Stomach smooth muscle (tissue), 2 donors: ENCODE results near the gene TST.

ENCODE experiments used
- H3K27ac ChIP-seq: one replicate; pipeline ENCODE4 v1.7.0; 2013; ENCODE audit warnings: mild to moderate bottlenecking, low read length, inconsistent platforms
- H3K27me3 ChIP-seq, 2 donors: one replicate each; pipeline ENCODE4 v1.7.0; 2013; ENCODE audit warnings: low read length in 2 of 2; ENCODE audit not compliant: insufficient read depth in 2 of 2, control insufficient read depth in 1 of 2
- H3K36me3 ChIP-seq, 2 donors: one replicate each; pipeline ENCODE4 v1.7.0; 2013; ENCODE audit warnings: low read length in 2 of 2; ENCODE audit not compliant: control insufficient read depth in 2 of 2, insufficient read depth in 2 of 2
- H3K4me1 ChIP-seq: one replicate; pipeline ENCODE4 v1.7.0; 2013; ENCODE audit warnings: low read length; ENCODE audit not compliant: control insufficient read depth, insufficient read depth
- H3K4me3 ChIP-seq, 2 donors: one replicate each; pipeline ENCODE4 v1.7.0; 2013; ENCODE audit warnings: low read length in 2 of 2
- H3K9ac ChIP-seq, 2 donors: one replicate each; pipeline ENCODE4 v1.7.0; 2013; ENCODE audit warnings: low read length in 2 of 2, mild to moderate bottlenecking in 1 of 2
- H3K9me3 ChIP-seq, 2 donors: one replicate each; pipeline ENCODE4 v1.7.0; 2013; ENCODE audit warnings: low read length in 2 of 2; ENCODE audit not compliant: control insufficient read depth in 2 of 2
- donor health status: healthy.
- donor health status: Pancreatic carcinoma.

TST gene

DNA sequence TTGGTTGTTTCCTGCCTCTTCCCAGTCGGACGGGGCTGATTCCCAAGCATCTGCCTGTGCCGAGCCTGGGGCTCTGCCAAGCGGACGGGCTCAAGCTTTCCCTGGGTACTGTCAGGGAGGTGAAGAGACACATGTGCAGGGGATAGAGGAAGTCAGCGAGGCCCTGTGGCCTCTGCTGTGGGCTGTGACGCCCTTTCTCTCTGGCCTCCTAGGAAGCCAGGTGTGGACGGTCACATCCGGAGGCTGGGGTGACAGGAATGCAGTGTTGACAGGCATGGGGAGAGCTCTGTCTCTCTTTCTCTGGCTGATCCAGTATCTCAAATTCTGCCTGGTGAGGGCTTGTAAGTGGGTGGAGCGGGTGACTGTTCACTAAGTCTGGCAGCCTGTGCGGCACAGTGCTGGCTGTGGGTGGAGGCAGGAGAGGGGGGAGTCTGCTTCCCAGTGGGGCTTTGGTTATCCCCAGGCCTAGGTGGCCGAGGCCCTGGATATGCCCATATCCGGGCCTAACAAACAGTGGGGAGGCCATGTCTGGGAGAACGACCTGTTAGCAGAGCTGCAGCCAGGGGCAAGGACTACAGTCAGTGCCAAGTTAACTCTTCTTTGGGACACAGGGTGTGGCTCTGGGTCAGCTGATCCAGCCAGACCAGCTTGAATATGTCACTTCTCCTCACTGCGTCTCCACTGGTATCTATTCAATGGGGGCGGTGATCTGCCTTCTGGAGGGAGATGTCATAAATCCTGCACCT, 34.2 kb upstream of the TST start:
- Histone ChIP-seq H3K9me3 (no peaks in the 10 kb centered on the region), H3K27ac (no peak overlapping the region), H3K27me3 (no peaks in the 10 kb centered on the region), H3K4me1 (peaks cover 9% of the 10 kb centered on the region), H3K9ac (no peak overlapping the region), H3K4me3 (no peak overlapping the region), H3K36me3 (peaks cover 20 to 24% of the 10 kb centered on the region in 2 donors)

DNA sequence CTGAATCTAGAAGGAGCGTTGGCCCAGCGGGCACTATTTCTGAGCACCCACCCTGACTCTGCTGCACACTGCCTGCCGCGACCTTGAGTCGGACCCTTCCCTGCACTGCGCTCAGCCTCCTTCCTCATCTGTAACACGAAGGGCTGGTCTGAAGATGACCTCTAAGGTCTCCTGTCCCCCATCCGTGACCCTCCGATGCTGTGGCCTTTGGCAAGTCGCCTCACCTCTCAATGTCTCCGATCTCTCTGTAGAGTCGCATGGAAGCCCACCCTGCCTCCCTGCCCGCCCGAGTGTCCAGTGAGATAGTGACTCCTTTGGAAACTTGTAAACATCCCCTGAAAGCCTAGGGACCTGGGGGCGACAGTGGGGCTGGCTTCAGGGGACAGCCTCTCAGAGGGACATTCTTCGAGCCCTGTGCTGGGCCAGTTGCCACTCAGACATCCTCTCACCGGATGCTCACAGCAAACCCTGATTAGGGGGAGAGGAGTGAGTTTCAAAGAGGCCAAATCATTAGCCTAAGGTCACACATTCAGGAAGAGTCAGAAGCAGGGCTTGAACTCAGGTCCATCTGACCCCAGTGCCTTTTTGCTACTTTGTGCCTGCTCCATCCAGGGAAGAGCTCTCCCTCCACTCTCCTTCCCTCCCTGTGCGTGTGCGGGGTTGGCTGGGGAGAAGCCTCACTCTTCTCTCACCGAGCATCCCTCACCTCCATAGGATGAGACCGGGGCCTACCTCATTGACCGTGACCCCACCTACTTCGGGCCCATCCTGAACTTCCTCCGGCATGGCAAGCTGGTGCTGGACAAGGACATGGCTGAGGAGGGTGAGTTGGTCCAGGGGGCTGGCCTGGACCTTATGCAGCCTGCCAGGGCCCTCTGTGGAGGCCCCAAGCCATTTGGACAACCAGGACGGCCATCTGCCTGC, 33.4 kb upstream of the TST start:
- H3K4me3 ChIP-seq: peak overlapping the region; percentile 65 to 79
- H3K9ac ChIP-seq: peak overlapping the region; percentile 58 to 64
- peaks cover 9% of the 10 kb centered on the region for H3K4me1 ChIP-seq
- peaks cover 19 to 21% of the 10 kb centered on the region in 2 donors for H3K36me3 ChIP-seq
- H3K27me3 ChIP-seq: no peaks in the 10 kb centered on the region
- H3K27ac ChIP-seq: no peak overlapping the region
- H3K9me3 ChIP-seq: no peaks in the 10 kb centered on the region

DNA sequence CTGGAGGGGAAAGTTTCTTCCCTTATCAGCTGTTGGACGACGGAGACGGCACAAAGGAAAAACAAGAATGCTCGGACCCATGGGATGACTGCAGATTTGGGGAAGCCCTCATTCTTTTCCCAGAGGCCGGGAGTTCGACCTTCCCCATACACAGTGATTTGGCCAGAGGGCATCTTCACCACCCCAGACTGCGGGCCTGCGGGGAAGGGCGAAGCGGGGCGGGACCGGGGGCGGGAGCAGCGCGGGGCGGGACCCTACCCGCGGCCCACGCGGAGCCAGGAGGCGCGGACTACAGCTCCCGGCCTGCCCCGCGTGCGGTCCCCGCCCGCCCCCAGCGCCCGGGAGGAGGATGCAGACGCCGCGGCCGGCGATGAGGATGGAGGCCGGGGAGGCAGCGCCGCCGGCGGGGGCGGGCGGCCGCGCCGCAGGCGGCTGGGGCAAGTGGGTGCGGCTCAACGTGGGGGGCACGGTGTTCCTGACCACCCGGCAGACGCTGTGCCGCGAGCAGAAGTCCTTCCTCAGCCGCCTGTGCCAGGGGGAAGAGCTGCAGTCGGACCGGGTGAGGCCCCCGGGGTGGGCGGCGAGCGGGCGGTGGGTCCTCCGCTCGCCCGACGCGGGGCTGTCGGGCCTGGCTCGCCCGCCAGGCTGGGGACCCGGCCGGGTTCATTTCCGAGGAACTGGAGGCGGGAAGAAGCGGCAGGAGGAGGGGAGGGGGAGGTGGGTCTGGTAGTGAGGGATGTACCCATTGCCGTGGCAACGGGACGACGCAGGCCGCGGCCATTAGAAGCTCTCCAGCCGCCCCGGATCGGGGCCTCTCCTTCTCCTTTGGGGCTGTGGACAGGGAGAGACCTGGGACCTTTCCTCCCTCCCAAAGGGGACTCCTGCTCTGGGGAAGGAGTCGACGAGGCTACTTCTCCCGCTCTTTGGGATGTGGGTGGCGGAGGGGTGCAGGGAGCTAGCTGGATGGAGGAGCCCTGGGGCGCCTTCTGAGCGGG, 32.4 kb upstream of the TST start, which contains the start of gene KCTD17:
TSS of gene KCTD17 (plus strand) at position 352 of the 995 bp plus-strand sequence. CDS start at position 371, 19 bp downstream.
- no peak within 1 kb of the TSS for H3K27ac ChIP-seq
- peaks cover 9% of the 10 kb centered on the region for H3K4me1 ChIP-seq
- H3K36me3 ChIP-seq: peaks cover 11 to 15% of the 10 kb centered on the region in 2 donors
- peak within 1 kb of the TSS; percentile 65 to 79 for H3K4me3 ChIP-seq
- H3K9ac ChIP-seq: peak within 1 kb of the TSS; percentile 58 to 64
- H3K27me3 ChIP-seq: no peaks in the 10 kb centered on the region
- no peaks in the 10 kb centered on the region for H3K9me3 ChIP-seq

DNA sequence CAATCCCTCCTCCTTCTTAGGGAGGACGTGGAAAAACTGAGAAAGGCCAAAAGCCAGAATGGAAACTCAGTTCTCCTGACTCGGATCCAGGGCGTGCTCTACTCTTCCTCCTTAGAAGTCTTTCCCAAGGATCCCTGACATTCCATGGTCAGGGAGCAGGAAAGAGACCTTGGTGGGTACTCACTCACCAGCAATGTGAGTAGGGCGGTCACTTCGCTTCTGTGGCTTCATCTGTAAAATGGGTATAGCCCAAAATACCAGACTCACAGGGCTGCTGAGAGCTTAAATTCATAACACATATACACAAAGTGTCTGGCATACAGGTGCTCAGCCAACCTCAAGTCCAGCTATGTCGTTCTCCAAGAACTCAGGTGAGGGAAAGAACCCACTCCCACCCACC, 31.7 kb upstream of the TST start:
- Histone ChIP-seq H3K36me3 (peaks cover 7% of the 10 kb centered on the region in 2 donors), H3K4me3 (no peak overlapping the region), H3K27ac (no peak overlapping the region), H3K9me3 (no peaks in the 10 kb centered on the region), H3K9ac (no peak overlapping the region), H3K4me1 (peaks cover 9% of the 10 kb centered on the region), H3K27me3 (no peaks in the 10 kb centered on the region)

DNA sequence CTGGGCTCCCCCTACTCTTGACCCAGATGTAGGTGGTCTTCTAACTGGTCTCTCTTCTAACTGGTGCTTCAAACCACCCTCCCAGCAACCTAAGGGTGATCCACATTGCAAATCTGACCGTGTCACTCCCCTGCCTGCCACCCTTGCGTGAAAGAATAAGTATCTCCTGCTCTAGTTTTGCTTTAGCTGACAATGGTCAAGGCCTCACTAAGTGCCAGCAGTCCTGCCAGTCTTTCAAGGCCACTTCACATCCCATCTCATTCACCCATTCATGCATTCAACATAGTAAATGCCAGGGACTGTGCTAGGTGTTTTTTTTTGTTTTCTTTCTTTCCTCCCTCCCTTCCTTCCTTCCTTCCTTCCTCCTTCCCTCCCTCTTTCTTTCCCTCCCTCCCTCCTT, 30.0 kb upstream of the TST start:
- Histone ChIP-seq H3K4me3 (no peak overlapping the region), H3K4me1 (peaks cover 9% of the 10 kb centered on the region), H3K27me3 (no peaks in the 10 kb centered on the region)

DNA sequence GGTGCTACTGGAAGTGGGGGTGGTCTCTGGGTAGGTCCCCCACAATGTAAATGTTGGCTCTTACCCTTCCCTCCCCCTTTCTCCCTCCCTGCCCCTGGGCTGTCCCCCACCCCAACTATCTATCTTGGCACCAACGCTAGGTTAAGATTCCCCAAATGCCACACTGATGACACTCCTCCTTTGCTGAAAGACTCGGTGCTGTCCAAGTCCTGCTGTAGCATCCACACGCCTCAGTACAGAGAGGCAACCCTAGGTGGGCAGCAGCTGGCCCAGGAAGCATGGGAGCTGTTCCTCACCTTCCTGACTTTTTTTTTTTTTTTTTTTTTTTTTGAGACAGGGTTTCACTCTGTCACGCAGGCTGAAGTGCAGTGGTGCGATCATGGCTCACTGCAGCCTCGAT, 28.9 kb upstream of the TST start:
- Histone ChIP-seq H3K9ac (no peak overlapping the region), H3K27me3 (peaks cover 0 to 2% of the 10 kb centered on the region in 2 donors), H3K4me1 (peaks cover 7% of the 10 kb centered on the region), H3K9me3 (no peaks in the 10 kb centered on the region), H3K36me3 (no peaks in the 10 kb centered on the region), H3K27ac (no peak overlapping the region), H3K4me3 (no peak overlapping the region)

More for the DNA sequence above, 30.0 kb upstream of the TST start:
- H3K36me3 ChIP-seq: peaks cover 0 to 2% of the 10 kb centered on the region in 2 donors
- no peak overlapping the region for H3K27ac ChIP-seq
- H3K9ac ChIP-seq: no peak overlapping the region
- no peaks in the 10 kb centered on the region for H3K9me3 ChIP-seq

DNA sequence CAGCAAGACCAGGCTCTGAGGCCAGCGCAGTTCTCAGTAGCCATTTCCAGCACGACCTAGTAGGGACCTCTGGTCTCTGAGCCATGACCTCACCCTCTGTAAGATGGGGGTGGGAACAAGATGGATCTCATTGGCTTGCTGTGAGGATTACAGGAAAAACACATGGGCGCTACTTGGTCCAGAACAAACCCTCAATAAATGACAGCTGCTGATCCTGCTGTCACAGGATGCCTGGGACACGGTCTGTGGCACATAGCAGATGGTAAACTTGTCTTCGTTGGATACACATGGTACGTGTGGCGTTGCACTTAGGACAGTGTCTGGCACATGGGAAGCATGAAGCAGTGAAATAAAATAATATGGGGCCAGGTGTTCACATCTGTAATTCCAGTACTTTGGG, 27.8 kb upstream of the TST start:
- H3K27me3 ChIP-seq: peaks cover 0 to 2% of the 10 kb centered on the region in 2 donors
- H3K4me1 ChIP-seq: peaks cover 2% of the 10 kb centered on the region
- no peak overlapping the region for H3K4me3 ChIP-seq
- no peak overlapping the region for H3K27ac ChIP-seq
- H3K36me3 ChIP-seq: no peaks in the 10 kb centered on the region
- H3K9ac ChIP-seq: no peak overlapping the region
- H3K9me3 ChIP-seq: no peaks in the 10 kb centered on the region

DNA sequence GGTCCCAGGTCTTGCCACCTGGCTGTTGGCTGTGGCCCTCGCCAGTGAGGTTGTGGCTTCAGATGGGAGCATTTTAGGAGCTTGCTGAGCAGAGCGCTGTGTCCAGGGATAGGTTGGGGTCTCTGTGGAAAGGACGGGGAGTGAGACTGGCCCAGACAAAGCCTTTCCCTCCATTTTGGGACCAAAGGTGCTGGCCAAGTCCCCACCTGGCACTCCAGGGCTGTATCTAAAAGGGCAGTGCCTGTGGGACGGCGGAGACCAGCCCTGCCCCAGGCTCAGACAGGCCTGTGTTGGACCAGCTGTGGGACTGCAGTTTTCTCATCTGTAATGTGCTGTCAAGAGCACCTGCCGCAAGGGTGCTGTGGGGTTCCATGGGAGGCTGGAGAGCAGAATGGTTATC, 27.3 kb upstream of the TST start:
- Histone ChIP-seq H3K27ac (no peak overlapping the region), H3K27me3 (peaks cover 0 to 2% of the 10 kb centered on the region in 2 donors), H3K4me1 (no peaks in the 10 kb centered on the region), H3K36me3 (no peaks in the 10 kb centered on the region), H3K4me3 (no peak overlapping the region), H3K9ac (no peak overlapping the region), H3K9me3 (no peaks in the 10 kb centered on the region)

DNA sequence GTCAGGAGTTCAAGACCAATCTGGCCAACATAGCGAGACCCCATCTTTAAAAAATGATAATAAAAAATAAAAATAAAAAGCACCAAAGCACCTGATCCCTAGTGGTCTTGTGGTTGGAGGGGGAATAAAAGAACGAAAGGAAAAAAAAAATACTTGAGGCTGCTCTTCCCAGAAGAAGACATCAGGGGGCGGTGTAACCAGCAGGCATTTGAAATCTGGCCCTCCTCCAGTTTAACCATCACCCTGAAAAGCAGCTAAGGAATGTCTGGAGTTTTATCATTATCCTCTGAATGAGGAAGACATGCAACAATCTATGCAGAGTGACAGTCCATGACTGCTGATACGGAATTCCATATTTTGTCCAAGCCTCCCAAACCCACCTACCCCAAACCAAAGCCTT, 26.7 kb upstream of the TST start:
- no peaks in the 10 kb centered on the region for H3K36me3 ChIP-seq
- H3K27ac ChIP-seq: no peak overlapping the region
- H3K4me1 ChIP-seq: no peaks in the 10 kb centered on the region
- H3K27me3 ChIP-seq: peaks cover 0 to 2% of the 10 kb centered on the region in 2 donors
- no peaks in the 10 kb centered on the region for H3K9me3 ChIP-seq
- H3K9ac ChIP-seq: no peak overlapping the region
- H3K4me3 ChIP-seq: no peak overlapping the region
